Activated CD8-positive, alpha-beta T cell treated with anti-CD3 and anti-CD28 coated beads, Interleukin-2, amount 10 ng/mL, durations not matched to agents 7 days and 5 days (primary cell): ENCODE measurements around the gene NXPH4. TPM values are rescaled to one million over a fixed set of nuclear protein-coding genes. Genes with fewer than 3 reads are reported as not detected.

Experiments used
- ATAC-seq: fragments of 150-1000 bp; cut with Tn5 transposase; one replicate; pipeline ENCODE4 v1.10.0; 2021; ENCODE audit warnings: moderate library complexity
- CTCF ChIA-PET: fragments of 350-600 bp; sonication (Branson Sonifier 250); formaldehyde crosslinking; loops from one replicate; lab custom pipeline; 2021; ENCODE audit warnings: antibody characterized with exemption; lab: Charles Lee
- POLR2A ChIA-PET: fragments of 350-600 bp; sonication (Branson Sonifier 250); formaldehyde crosslinking; loops from one replicate; lab custom pipeline; 2021; ENCODE audit warnings: antibody characterized with exemption; lab: Charles Lee
- DNase-seq: peaks from one replicate; pipeline ENCODE4 v3.0.0-alpha.2; 2020
- H3K27ac Mint-ChIP-seq: one replicate; pipeline ENCODE4 v1.8.0; 2021; ENCODE audit warnings: mild to moderate bottlenecking, mixed read lengths
- H3K27me3 Mint-ChIP-seq: one replicate; pipeline ENCODE4 v1.8.0; 2021; ENCODE audit warnings: low read depth, mixed read lengths
- H3K36me3 Mint-ChIP-seq: one replicate; pipeline ENCODE4 v1.8.0; 2021; ENCODE audit warnings: low read depth, mixed read lengths
- H3K4me1 Mint-ChIP-seq: one replicate; pipeline ENCODE4 v1.8.0; 2021; ENCODE audit warnings: low read depth, mixed read lengths
- H3K4me3 Mint-ChIP-seq: one replicate; pipeline ENCODE4 v1.8.0; 2021; ENCODE audit warnings: mild to moderate bottlenecking, mixed read lengths
- H3K9me3 Mint-ChIP-seq: one replicate; pipeline ENCODE4 v1.8.0; 2022; ENCODE audit warnings: mixed read lengths; ENCODE audit not compliant: insufficient read depth
- total RNA-seq, 2 experiments: library from RNA; stranded (reverse); gene quantifications; one replicate each; pipeline ENCODE4 v1.2.3, GENCODE V29; 2021

The NXPH4 gene
- total RNA-seq, 2 experiments from 2014 or later, result 0.39 to 0.40 TPM

DNA sequence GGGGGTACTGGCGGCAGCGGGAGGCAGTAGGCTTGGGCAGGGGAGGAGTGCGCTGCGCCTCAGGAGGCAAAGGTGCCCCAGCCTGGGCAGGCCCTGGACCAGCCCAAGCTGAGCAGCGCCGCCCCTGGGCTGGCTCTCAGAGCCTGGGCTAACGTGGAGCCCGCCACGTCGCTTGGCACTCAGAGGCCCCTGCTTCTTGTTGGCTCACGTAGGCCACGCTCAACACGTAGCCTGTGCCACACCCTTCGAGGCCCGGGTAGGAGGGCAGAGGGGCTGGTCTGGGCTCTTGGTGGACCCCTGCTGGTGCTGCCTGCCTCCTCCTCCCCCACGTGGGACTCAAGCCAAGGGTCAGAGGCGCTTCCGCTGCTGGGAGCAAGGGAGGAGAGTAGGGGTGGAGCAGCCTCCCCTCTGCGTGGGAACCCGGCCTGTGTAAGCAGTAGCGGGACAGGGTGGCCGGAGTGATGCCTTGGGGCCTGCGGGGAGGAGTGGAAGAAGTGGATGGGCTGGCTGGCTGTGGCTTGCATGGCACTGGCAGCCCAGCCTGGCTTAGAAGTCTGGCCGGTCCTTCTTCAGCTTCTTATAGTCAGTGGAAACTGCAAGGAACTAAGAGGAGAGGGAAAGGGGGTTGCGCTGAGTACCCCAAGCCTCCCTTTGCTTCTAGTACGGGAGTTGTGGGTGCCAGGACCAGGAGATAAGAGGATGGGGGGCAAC, 18.6 kb downstream of the NXPH4 start:
- ChIA-PET POLR2A (interaction anchor here (1.9 kb wide), 1 partner anchor 8 kb away, joined by 4 read pairs; no protein-coding TSS in a partner anchor), CTCF (interaction anchor here (12.3 kb wide), 1 partner anchor 7 kb away, joined by 389 read pairs; the partner anchor contains the start of gene SHMT2)
- DNase-seq (no peak), ATAC-seq (no peak)
- H3K27ac Mint-ChIP-seq, result no peak overlapping the region
- peaks cover 19% of the 10 kb centered on the region for H3K27me3 Mint-ChIP-seq
- no peaks in the 10 kb centered on the region for H3K9me3 Mint-ChIP-seq
- H3K36me3 Mint-ChIP-seq, result peaks cover 57% of the 10 kb centered on the region
- H3K4me3 Mint-ChIP-seq, result no peak overlapping the region
- H3K4me1 Mint-ChIP-seq, result peaks cover 74% of the 10 kb centered on the region

DNA sequence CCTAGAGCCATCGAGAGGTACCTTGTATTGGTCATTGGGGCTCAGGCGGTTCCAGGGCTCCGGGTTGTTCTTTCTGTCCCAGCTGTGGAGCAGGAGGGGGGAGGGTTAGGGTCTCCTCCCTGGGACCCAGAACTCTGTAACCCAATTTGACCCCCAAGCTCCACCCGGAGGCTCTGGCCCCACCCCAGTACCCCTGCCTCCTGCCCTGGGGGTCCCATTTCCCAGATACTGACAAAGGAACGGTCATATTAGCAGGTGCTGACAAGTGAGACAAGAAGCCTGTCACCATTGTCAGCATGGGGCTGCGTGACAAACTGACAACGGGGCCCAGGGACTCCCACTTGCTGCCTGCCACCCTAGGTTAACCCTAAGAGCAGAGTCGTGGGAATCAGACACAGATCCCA, 19.1 kb downstream of the NXPH4 start:
- H3K27ac Mint-ChIP-seq, result no peak overlapping the region
- ChIA-PET POLR2A (interaction anchor here (1.9 kb wide), 1 partner anchor 9 kb away, joined by 4 read pairs; no protein-coding TSS in a partner anchor), CTCF (interaction anchor here (9.7 to 12.3 kb wide), 2 partner anchors 8 to 22 kb away, joined by 246 to 389 read pairs; partner anchors contain the start of gene SHMT2)
- H3K36me3 Mint-ChIP-seq, result peaks cover 52% of the 10 kb centered on the region
- no peak overlapping the region for H3K4me3 Mint-ChIP-seq
- no peak for ATAC-seq
- H3K9me3 Mint-ChIP-seq, result no peaks in the 10 kb centered on the region
- peaks cover 24% of the 10 kb centered on the region for H3K27me3 Mint-ChIP-seq
- peaks cover 74% of the 10 kb centered on the region for H3K4me1 Mint-ChIP-seq
- DNase-seq, result no peak

DNA sequence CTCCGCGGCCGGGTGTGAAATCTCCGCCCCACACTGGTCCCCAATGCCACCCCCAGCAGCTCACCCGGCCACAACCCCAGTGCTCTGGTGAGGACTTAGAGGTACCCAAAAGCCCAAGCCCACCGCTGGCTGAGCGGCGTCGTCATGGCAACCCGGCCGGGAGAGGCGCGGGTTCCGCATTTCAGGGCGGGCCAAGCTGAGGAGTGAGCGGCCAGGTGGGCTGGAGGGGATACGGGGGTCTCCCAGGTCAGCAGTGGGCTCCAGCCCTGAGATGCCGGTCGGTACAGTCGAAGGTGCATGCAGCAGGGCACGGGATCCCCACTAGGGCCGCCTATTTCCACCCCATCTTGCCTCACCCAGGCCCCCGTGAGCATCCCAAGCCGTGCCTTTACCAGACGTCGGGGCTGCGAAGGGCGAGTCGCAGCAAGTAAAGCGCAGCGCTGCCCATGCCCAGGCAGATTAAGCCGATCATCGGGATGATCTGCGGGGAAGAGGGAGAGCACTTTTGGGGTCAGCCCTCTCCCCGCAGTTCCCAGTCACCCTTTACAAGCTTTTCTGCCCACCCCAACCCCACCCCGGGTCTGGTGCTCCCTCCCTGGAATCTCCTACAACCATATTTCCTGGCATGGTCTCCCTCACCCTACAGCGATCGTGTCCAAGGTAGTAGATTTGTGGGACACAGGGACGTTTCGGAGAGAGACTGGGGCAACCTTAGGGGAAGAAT, 19.8 kb downstream of the NXPH4 start:
- Mint-ChIP-seq H3K4me3 (no peak overlapping the region), H3K4me1 (peaks cover 74% of the 10 kb centered on the region), H3K36me3 (peaks cover 45% of the 10 kb centered on the region), H3K27me3 (peaks cover 31% of the 10 kb centered on the region), H3K9me3 (no peaks in the 10 kb centered on the region), H3K27ac (no peak overlapping the region)
- CTCF ChIA-PET, result interaction anchor here (9.7 to 12.3 kb wide), 2 partner anchors 9 to 22 kb away, joined by 246 to 389 read pairs; partner anchors contain the start of gene SHMT2
- DNase-seq (no peak), ATAC-seq (no peak)
- POLR2A ChIA-PET, result interaction anchor here (1.9 to 2.0 kb wide), 2 partner anchors 10 to 13 kb away, joined by 4 to 7 read pairs; no protein-coding TSS in a partner anchor

DNA sequence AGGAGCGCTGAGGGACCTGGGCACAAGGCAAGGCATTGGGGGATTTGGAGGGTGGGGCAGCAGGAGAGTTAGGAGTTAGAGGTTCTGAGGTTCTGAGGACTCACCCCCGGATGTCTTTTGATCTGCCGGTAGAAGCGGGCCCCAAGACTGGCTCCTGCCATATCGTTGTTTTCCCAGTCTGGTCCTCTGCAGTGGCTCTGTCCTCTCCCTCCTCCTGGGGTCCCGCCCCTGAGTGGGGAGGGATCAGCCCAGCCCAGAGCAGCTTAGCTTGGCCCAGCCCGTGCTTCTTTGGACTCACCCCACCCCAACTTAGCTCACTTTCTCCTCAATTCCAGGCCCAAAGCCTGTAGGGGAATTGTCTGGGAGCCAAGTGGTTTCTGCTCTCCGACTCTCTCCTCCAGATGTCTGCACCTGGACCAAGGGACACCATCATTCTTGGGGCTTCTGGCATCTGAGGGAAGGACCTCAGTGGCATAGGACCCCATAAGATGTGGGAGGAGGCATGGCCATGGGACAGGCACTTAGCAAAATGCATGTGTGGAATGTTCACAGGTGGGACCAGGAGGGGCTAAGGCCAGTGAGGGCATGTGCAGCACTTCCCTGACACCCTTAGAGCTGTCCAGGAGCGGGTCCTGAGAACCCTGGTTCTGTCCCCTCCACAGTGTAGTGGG, 20.5 kb downstream of the NXPH4 start:
- ATAC-seq (no peak), DNase-seq (no peak)
- ChIA-PET CTCF (interaction anchor here (1.1 to 12.3 kb wide), 3 partner anchors 9 to 229 kb away, joined by 3 to 389 read pairs (median 246); partner anchors contain the start of gene SHMT2), POLR2A (interaction anchor here (1.1 to 2.0 kb wide), 3 partner anchors 10 to 14 kb away, joined by 3 to 7 read pairs (median 4); no protein-coding TSS in a partner anchor)
- Mint-ChIP-seq H3K9me3 (no peaks in the 10 kb centered on the region), H3K27me3 (peaks cover 38% of the 10 kb centered on the region), H3K27ac (no peak overlapping the region), H3K4me3 (peak overlapping the region; percentile 6), H3K36me3 (peaks cover 38% of the 10 kb centered on the region), H3K4me1 (peaks cover 77% of the 10 kb centered on the region)

DNA sequence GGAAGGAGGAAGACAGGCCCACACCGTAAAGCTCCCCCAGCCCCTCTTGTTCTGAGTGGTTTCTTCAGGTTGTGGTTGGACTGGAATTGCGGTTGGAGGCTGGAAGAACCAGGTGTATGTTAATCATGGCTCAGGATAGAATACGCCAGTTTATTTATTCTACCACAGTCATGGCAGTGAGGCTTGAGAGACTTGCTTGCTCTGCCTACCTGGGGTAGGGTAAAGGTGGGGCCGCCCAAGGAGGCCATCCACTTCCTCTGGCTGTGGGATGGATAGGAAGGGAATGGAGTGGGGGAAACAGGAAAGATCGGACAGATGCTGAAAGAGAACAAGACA, 21.0 kb downstream of the NXPH4 start:
- ChIA-PET CTCF (interaction anchor here (1.1 to 12.3 kb wide), 4 partner anchors 10 to 229 kb away, joined by 3 to 389 read pairs (median 126); partner anchors contain the start of gene SHMT2), POLR2A (interaction anchor here (1.1 to 2.2 kb wide), 3 partner anchors 8 to 15 kb away, joined by 3 to 13 read pairs (median 7); partner anchors contain the start of gene SHMT2)
- Mint-ChIP-seq H3K9me3 (no peaks in the 10 kb centered on the region), H3K36me3 (peaks cover 34% of the 10 kb centered on the region), H3K4me3 (peak overlapping the region; percentile 6), H3K27me3 (peaks cover 41% of the 10 kb centered on the region), H3K27ac (no peak overlapping the region), H3K4me1 (peaks cover 82% of the 10 kb centered on the region)
- no peak for DNase-seq
- ATAC-seq, result no peak

DNA sequence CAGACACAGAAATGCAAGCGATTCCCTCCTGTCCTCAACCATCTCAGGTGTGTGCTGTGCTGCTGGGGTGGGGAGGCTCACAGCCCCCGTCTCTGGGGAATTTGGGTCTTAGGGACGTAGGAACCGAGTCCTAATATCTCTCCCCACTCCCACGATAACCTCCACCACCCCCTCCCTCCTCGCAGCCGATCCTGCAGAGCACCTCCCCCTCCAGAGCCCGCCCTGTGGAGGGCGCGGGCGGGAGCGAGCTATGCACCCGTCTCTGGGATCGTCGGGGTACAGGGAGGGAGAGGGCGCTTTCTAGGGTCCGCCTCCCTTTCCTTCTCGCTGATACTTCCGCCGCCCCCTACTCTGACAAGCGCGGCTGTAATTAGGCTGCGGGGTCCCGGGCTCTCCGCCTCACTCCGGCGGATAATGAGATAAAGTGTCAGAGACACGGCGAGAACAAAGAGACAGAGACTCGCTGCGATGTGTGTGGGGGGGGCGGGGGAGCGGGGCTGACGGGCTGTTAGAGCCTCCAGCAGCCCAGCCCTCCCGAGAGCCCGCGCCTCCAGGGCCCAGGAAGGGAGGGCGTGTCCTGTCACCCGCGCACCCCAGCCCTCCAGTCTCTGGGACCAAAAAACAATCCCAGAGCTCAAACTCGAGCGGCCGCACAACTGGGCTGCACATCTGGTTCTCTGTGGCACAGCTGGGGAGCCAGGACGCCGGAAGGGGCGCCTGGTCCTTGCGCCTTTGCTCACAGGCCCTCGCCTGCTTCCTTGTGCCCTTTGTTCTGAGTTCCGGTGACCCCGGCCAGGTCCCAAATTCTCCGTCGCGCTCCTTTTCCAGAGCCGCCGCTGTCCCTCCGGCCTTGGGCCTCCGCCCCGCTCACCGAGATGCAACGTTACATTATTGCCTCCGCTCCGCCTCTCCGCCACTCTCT, 21.6 kb downstream of the NXPH4 start:
- ATAC-seq (peak; percentile 3), DNase-seq (peak; percentile 49)
- Mint-ChIP-seq H3K36me3 (peaks cover 28% of the 10 kb centered on the region), H3K4me3 (peak overlapping the region; percentile 83), H3K9me3 (no peaks in the 10 kb centered on the region), H3K27me3 (peaks cover 43% of the 10 kb centered on the region), H3K4me1 (peaks cover 88% of the 10 kb centered on the region), H3K27ac (peak overlapping the region; percentile 40)
- ChIA-PET CTCF (interaction anchor here (0.9 to 12.3 kb wide), 13 partner anchors 10 to 230 kb away, joined by 3 to 389 read pairs (median 4); partner anchors contain the start of genes GLI1, NXPH4, SHMT2 and STAT6), POLR2A (interaction anchor here (1.1 to 2.2 kb wide), 3 partner anchors 8 to 15 kb away, joined by 3 to 13 read pairs (median 7); partner anchors contain the start of gene SHMT2)

DNA sequence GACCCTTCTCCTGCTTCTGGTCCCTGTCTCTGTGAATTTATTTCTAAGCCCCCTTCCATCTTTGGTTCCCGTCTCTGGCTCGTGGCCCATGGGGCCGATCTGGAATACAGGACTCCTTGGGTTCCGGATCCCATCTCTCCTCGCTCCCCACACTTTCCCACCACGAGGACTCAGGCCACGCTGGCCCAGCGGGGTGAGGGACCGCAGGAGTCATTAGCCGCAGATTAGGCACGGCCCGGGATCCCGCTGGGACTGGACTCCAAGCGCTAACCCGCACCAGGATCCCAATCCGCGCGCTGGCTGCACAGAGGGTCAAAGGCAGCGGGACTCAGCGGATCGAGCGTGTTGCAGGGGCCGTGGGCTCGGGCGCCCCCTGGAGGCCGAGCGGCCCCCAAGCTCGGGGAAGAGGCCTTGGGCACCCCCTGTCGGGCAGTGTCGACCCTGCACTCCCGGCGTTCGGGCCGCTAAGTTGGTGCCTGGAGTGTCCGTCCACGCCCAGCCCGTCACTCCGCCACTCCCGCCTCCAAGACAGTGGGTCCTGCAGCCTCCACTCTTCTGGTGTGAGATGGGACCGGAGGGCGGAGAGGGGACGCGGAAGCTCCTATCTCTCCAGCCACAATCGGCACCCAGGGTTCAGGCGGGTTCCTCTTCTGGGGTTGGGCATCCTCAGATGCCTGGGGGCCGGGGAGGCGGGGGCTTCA, 22.4 kb downstream of the NXPH4 start:
- ChIA-PET CTCF (interaction anchor here (0.9 to 12.3 kb wide), 17 partner anchors 9 to 228 kb away, joined by 3 to 389 read pairs (median 4); partner anchors contain the start of genes GLI1, INHBE, NXPH4 and SHMT2), POLR2A (interaction anchor here (0.5 to 2.5 kb wide), 4 partner anchors 9 to 42 kb away, joined by 3 to 13 read pairs (median 4); partner anchors contain the start of gene SHMT2)
- Mint-ChIP-seq H3K4me3 (peak overlapping the region; percentile 83), H3K9me3 (no peaks in the 10 kb centered on the region), H3K27ac (peak overlapping the region; percentile 40), H3K4me1 (peaks cover 91% of the 10 kb centered on the region), H3K36me3 (peaks cover 20% of the 10 kb centered on the region), H3K27me3 (peaks cover 43% of the 10 kb centered on the region)
- DNase-seq (peak; percentile 90), ATAC-seq (peak; percentile 64)

DNA sequence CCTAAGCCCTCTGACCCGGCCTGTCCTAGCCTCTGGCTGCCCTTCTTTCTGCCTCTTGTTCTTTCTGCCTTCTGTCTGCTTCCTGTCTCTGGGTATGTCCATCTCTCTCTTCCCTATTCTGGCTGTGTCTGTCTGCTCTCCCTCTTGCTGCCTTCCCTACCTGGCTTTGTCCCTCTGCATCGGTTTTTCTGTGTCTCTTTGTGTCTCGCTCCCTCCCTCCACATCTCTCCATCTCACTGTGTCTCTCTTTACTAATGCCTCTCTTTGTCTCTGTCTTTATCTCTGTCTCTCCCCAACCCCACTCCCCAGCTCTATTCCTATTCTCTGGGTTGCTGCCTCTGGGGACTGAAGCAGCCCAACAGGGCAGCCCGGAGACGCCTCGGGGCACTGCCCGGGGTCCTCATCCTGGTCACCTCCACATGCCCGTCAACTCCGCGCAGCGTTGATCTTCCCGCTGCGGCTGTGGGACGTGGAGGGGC, 23.0 kb downstream of the NXPH4 start:
- POLR2A ChIA-PET, result interaction anchor here (2.2 to 2.5 kb wide), 2 partner anchors 10 to 13 kb away, joined by 5 to 13 read pairs; partner anchors contain the start of gene SHMT2
- CTCF ChIA-PET, result interaction anchor here (0.9 to 12.3 kb wide), 17 partner anchors 9 to 227 kb away, joined by 3 to 389 read pairs (median 4); partner anchors contain the start of genes GLI1, INHBE, SHMT2 and STAC3
- Mint-ChIP-seq H3K9me3 (no peaks in the 10 kb centered on the region), H3K27me3 (peaks cover 43% of the 10 kb centered on the region), H3K27ac (peak overlapping the region; percentile 61), H3K36me3 (peaks cover 14% of the 10 kb centered on the region), H3K4me1 (peaks cover 87% of the 10 kb centered on the region), H3K4me3 (peak overlapping the region; percentile 83)
- DNase-seq (no peak), ATAC-seq (peak; percentile 0)

DNA sequence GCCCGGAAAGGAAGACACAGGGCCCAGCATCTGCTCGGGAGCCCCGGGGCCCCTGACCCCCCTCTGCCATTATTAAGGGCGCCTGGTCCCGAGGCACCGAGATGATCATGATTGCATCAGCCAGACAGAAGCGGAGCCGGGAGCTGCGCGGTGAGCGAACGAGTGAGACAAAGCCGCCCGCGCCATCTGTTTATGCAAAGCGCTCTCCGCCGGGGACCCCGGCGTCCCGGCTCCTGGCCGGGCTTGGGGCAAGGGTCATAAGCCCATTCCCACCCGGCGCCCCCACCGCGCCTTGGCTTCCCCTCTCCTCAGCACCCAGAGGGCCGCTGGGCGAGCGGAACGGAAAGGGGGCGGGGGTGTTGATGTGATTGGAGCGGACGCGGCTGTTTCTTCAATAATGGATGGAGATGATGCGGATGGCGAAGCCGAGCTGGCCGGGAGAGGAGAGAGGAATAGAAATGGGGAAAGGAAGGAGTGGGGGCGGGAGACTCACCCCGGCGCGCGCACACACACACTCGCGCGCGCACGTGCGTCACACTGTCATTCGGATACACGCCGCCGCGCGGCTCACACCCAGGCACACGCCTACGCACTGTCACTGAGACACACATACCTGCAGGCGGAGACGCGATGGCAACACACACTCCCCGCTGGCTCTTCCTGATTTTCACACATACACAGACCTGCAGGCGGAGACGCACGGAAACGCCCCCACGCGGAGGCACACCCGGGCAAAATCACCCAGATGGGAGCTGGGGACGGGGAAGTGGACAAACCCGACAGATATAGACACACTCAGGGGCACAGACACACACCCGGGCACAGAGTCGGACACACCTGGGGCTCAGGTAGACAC, 23.7 kb downstream of the NXPH4 start:
- ChIA-PET POLR2A (interaction anchor here (0.6 to 3.4 kb wide), 3 partner anchors 11 to 142 kb away, joined by 4 to 11 read pairs (median 5); partner anchors contain the start of gene SHMT2), CTCF (interaction anchor here (0.6 to 12.3 kb wide), 13 partner anchors 8 to 637 kb away, joined by 3 to 389 read pairs (median 4); partner anchors contain the start of genes GLI1, INHBE, SHMT2 and STAC3)
- Mint-ChIP-seq H3K9me3 (no peaks in the 10 kb centered on the region), H3K27me3 (peaks cover 43% of the 10 kb centered on the region), H3K4me3 (peak overlapping the region; percentile 83), H3K36me3 (peaks cover 11% of the 10 kb centered on the region), H3K4me1 (peaks cover 85% of the 10 kb centered on the region), H3K27ac (peak overlapping the region; percentile 68)
- DNase-seq, result peak; percentile 72
- ATAC-seq, result peak; percentile 31
